ENCODE data around the gene DGKD.

DGKD gene

GRCh38 chr2:233328922-233329321 lies 25.4 kb upstream of the DGKD start:
- TF ChIP-seq CTCF (conservative IDR thresholded peaks at IDR 0.05; ENCODE audit: low read depth, low read length), result no peak
- H3K4me2 ChIP-seq, result no peak overlapping the region

GRCh38 chr2:233329489-233330135 lies 24.7 kb upstream of the DGKD start:
- Histone ChIP-seq H4K20me1 (ENCODE audit: insufficient read depth) (no peaks in the 10 kb centered on the region), H3K4me2 (no peak overlapping the region), H2AFZ (ENCODE audit: low read depth) (no peak overlapping the region), H3K27ac (no peak overlapping the region), H3K36me3 (ENCODE audit: insufficient read depth) (no peaks in the 10 kb centered on the region), H3K79me2 (ENCODE audit: insufficient read depth, low read depth) (no peaks in the 10 kb centered on the region), H3K9ac (no peak overlapping the region), H3K4me1 (ENCODE audit: low read depth, poor library complexity, severe bottlenecking) (no peaks in the 10 kb centered on the region), H3K27me3 (ENCODE audit: insufficient read depth, low read depth) (no peaks in the 10 kb centered on the region), H3K4me3 (IDR thresholded peaks at IDR 0.05; ENCODE audit: insufficient read depth, low read depth, low read length) (no peak overlapping the region)
- no peak for TF ChIP-seq CTCF (conservative IDR thresholded peaks at IDR 0.05; ENCODE audit: low read depth, low read length)

More at GRCh38 chr2:233328922-233329321, 25.4 kb upstream of the DGKD start:
- Histone ChIP-seq H3K9ac (no peak overlapping the region), H2AFZ (ENCODE audit: low read depth) (no peak overlapping the region), H3K36me3 (ENCODE audit: insufficient read depth) (no peaks in the 10 kb centered on the region), H3K27ac (no peak overlapping the region), H3K4me3 (IDR thresholded peaks at IDR 0.05; ENCODE audit: insufficient read depth, low read depth, low read length) (no peak overlapping the region), H3K4me1 (ENCODE audit: low read depth, poor library complexity, severe bottlenecking) (no peaks in the 10 kb centered on the region), H3K27me3 (ENCODE audit: insufficient read depth, low read depth) (no peaks in the 10 kb centered on the region), H3K79me2 (ENCODE audit: insufficient read depth, low read depth) (no peaks in the 10 kb centered on the region), H4K20me1 (ENCODE audit: insufficient read depth) (no peaks in the 10 kb centered on the region)

- Histone ChIP-seq H3K79me2 (ENCODE audit: insufficient read depth, low read depth) (no peaks in the 10 kb centered on the region), H3K4me3 (IDR thresholded peaks at IDR 0.05; ENCODE audit: insufficient read depth, low read depth, low read length) (no peak overlapping the region), H3K4me2 (no peak overlapping the region), H3K4me1 (ENCODE audit: low read depth, poor library complexity, severe bottlenecking) (no peaks in the 10 kb centered on the region), H3K27me3 (ENCODE audit: insufficient read depth, low read depth) (no peaks in the 10 kb centered on the region), H3K9ac (no peak overlapping the region), H4K20me1 (ENCODE audit: insufficient read depth) (no peaks in the 10 kb centered on the region), H2AFZ (ENCODE audit: low read depth) (no peak overlapping the region), H3K36me3 (ENCODE audit: insufficient read depth) (no peaks in the 10 kb centered on the region), H3K27ac (no peak overlapping the region)
- no peak for TF ChIP-seq CTCF (conservative IDR thresholded peaks at IDR 0.05; ENCODE audit: low read depth, low read length)
Measured at GRCh38 chr2:233331536-233331935, 22.8 kb upstream of the DGKD start.

- no peak for TF ChIP-seq CTCF (conservative IDR thresholded peaks at IDR 0.05; ENCODE audit: low read depth, low read length)
- H3K4me3 ChIP-seq (IDR thresholded peaks at IDR 0.05; ENCODE audit: insufficient read depth, low read depth, low read length), result no peak overlapping the region
- H3K27ac ChIP-seq, result no peak overlapping the region
- H3K79me2 ChIP-seq (ENCODE audit: insufficient read depth, low read depth), result no peaks in the 10 kb centered on the region
- no peaks in the 10 kb centered on the region for H3K4me1 ChIP-seq (ENCODE audit: low read depth, poor library complexity, severe bottlenecking)
- H4K20me1 ChIP-seq (ENCODE audit: insufficient read depth), result no peaks in the 10 kb centered on the region
- no peak overlapping the region for H3K4me2 ChIP-seq
- H2AFZ ChIP-seq (ENCODE audit: low read depth), result no peak overlapping the region
- no peak overlapping the region for H3K9ac ChIP-seq
- no peaks in the 10 kb centered on the region for H3K27me3 ChIP-seq (ENCODE audit: insufficient read depth, low read depth)
- no peaks in the 10 kb centered on the region for H3K36me3 ChIP-seq (ENCODE audit: insufficient read depth)
Measured at GRCh38 chr2:233332125-233332524, 22.2 kb upstream of the DGKD start.

Measured in KMS-11 (cell line).